Measurements from ENCODE around the gene PAQR9.

PAQR9 gene

DNA sequence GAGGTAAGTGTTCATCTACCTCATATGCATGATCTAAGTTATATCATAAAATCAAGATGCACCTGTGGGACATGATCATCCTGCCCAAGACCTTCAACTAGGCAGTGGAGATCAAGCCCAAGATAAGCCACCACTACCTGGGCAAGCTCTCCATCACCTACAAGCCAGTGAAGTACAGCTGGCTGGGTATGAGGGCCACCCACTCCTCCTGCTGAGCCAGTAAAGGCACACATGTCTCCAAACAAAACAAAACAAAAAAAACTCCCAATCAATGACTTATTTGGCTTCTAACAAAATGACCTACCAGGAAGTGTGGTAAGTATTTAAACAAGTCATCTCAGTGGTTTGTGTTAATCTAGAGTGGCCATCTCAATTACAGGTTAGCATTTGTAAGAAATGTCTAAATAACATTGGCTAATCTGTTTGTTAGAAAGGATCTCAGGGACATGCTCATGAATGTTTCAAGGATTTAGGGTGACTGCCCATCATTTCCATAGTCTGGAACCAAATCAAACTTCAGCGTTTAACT lies 3.1 kb downstream of the PAQR9 start:
- TF ChIP-seq REST (IDR thresholded peaks at IDR 0.05; ENCODE audit: insufficient read depth in 1 of 2, low read depth in 2 of 2, low read length in 2 of 2) (no peak), FOXP2 (optimal IDR thresholded peaks at IDR 0.05; ENCODE audit: borderline replicate concordance, extremely low read depth, extremely low read length, insufficient read depth) (no peak), POLR2AphosphoS5 (IDR thresholded peaks at IDR 0.05; ENCODE audit: low read depth, low read length) (no peak), SIN3A (IDR thresholded peaks at IDR 0.05; ENCODE audit: borderline replicate concordance, insufficient read depth, low read length) (no peak), TAF1 (IDR thresholded peaks at IDR 0.05; ENCODE audit: borderline replicate concordance, insufficient read depth, low read length) (no peak)

GRCh38 chr3:142958707-142959106 lies 4.8 kb downstream of the PAQR9 start:
- no peak for TF ChIP-seq FOXP2 (optimal IDR thresholded peaks at IDR 0.05; ENCODE audit: borderline replicate concordance, extremely low read depth, extremely low read length, insufficient read depth)
- TF ChIP-seq SIN3A (IDR thresholded peaks at IDR 0.05; ENCODE audit: borderline replicate concordance, insufficient read depth, low read length), result no peak
- TF ChIP-seq TAF1 (IDR thresholded peaks at IDR 0.05; ENCODE audit: borderline replicate concordance, insufficient read depth, low read length), result no peak
- TF ChIP-seq REST (IDR thresholded peaks at IDR 0.05; ENCODE audit: insufficient read depth in 1 of 2, low read depth in 2 of 2, low read length in 2 of 2), result no peak
- no peak for TF ChIP-seq POLR2AphosphoS5 (IDR thresholded peaks at IDR 0.05; ENCODE audit: low read depth, low read length)

- no peak for TF ChIP-seq TAF1 (IDR thresholded peaks at IDR 0.05; ENCODE audit: borderline replicate concordance, insufficient read depth, low read length)
- TF ChIP-seq REST (IDR thresholded peaks at IDR 0.05; ENCODE audit: insufficient read depth in 1 of 2, low read depth in 2 of 2, low read length in 2 of 2), result no peak
Measured at GRCh38 chr3:142953443-142953842, 10.0 kb downstream of the PAQR9 start.

DNA sequence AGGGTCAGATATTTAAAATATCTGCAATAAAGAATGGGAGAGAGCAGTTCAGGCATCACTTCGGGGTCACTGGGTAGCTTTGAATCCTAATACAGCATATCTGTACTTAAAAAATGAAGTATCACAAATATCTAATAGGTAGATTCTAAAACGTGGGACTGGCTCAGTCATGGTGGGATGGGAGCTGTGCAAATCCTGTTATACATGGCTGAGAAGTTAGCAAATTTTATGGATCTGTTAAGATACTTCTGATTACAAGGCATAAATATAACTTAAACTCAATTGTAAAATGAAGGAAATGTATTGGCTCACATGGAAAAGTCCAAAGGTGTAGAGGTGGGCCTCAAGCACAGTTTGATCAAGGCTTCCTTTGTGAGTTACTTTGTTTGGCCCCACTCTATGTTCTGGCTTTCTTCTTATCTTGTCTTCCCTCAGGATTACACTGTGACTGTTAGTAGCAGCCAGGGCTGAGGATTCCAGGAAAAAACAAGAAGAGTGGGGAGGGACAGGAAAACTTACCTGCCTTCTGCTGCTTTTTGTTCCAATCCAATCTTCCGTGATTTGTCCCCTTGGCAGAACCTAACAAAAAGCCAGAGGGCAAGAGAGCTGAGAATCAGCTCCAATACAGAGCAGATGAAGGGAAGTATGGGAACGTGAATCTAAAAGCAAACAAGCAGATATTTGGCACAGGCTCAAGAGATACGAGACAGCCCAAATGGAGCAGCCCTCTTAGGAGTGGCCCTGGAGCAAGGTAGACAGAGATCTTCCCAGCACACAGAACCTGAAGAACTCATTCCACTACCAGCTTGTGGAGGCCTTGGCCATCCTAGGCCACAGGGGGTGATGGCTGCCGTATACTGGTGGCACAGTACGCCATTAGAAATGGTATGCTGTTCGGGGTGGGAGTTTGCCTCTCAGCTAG lies 10.9 kb downstream of the PAQR9 start:
- TF ChIP-seq FOXP2 (optimal IDR thresholded peaks at IDR 0.05; ENCODE audit: borderline replicate concordance, extremely low read depth, extremely low read length, insufficient read depth), result no peak
- TF ChIP-seq REST (IDR thresholded peaks at IDR 0.05; ENCODE audit: insufficient read depth in 1 of 2, low read depth in 2 of 2, low read length in 2 of 2), result no peak
- TF ChIP-seq TAF1 (IDR thresholded peaks at IDR 0.05; ENCODE audit: borderline replicate concordance, insufficient read depth, low read length), result no peak
- TF ChIP-seq SIN3A (IDR thresholded peaks at IDR 0.05; ENCODE audit: borderline replicate concordance, insufficient read depth, low read length), result no peak
